ENCODE measurements around the gene OR5B2. TPM values are rescaled to one million over a fixed set of nuclear protein-coding genes. Genes with fewer than 3 reads are reported as not detected.

Gene OR5B2
- total and polyA plus RNA-seq, 2 experiments from 2014 or later = not detected

GRCh38 chr11:58406774-58407173 lies 21.1 kb downstream of the OR5B2 start, which contains the start of gene OR5B3:
TSS of gene OR5B3 (minus strand) at chr11:58406874. CDS start at chr11:58403409, 3,465 bp downstream.
- ATAC-seq = no peak
- H3K36me3 ChIP-seq (ENCODE audit: insufficient read depth) = no peaks in the 10 kb centered on the region; the same call in 1 of the 2 replicates
- DNase-seq (ENCODE audit: low spot score) = no peak
- Mint-ChIP-seq H3K36me3 (ENCODE audit: low read depth) (peaks cover 4% of the 10 kb centered on the region; the same call in 1 of the 3 replicates), H3K9me3 (peaks cover 13% of the 10 kb centered on the region; the same call in 2 of the 3 replicates), H3K27ac (no peak within 1 kb of the TSS), H3K4me3 (no peak within 1 kb of the TSS), H3K27me3 (ENCODE audit: insufficient read depth, low read depth, poor library complexity) (no peaks in the 10 kb centered on the region), H3K4me1 (no peaks in the 10 kb centered on the region)
- no peaks in the 10 kb centered on the region for H3K79me2 ChIP-seq (replicated peaks; ENCODE audit: insufficient read depth)
- H3K27me3 ChIP-seq (ENCODE audit: insufficient read depth) = no peaks in the 10 kb centered on the region
- no peak within 1 kb of the TSS for H3K27ac ChIP-seq (ENCODE audit: low read depth)
- no peaks in the 10 kb centered on the region for H3F3A ChIP-seq (replicated peaks; ENCODE audit: low read depth)
- H3K9me2 ChIP-seq (ENCODE audit: insufficient read depth) = peaks cover 9% of the 10 kb centered on the region; the same call in 1 of the 2 replicates
- no peak within 1 kb of the TSS for H3K4me3 ChIP-seq
- H2AFZ ChIP-seq = no peak within 1 kb of the TSS
- no peaks in the 10 kb centered on the region for H4K20me1 ChIP-seq (replicated peaks; ENCODE audit: insufficient read depth)
- H3K4me2 ChIP-seq = no peak within 1 kb of the TSS
- H3K4me1 ChIP-seq (ENCODE audit: insufficient read depth) = no peaks in the 10 kb centered on the region
- TF ChIP-seq ETS1 (IDR thresholded peaks at IDR 0.05) = no peak
- TF ChIP-seq JUNB (IDR thresholded peaks at IDR 0.05; ENCODE audit: unreplicated experiment) = no peak
- no peak for TF ChIP-seq REST (IDR thresholded peaks at IDR 0.05; ENCODE audit: unreplicated experiment)
- TF ChIP-seq CTCF (conservative IDR thresholded peaks at IDR 0.05; ENCODE audit: low read depth in 2 of 2) = no peak
- no peak for TF ChIP-seq CREB1 (CRISPR knock-in tag; IDR thresholded peaks at IDR 0.05; ENCODE audit: low read depth)
- TF ChIP-seq EZH2 (IDR thresholded peaks at IDR 0.05; ENCODE audit: low read depth, unreplicated experiment) = no peak
- no peak for TF ChIP-seq EZH2phosphoT487 (IDR thresholded peaks at IDR 0.05; ENCODE audit: unreplicated experiment)
- no peak for TF ChIP-seq ZNF462 (CRISPR knock-in tag; IDR thresholded peaks at IDR 0.05)
- TF ChIP-seq ZNF114 (CRISPR knock-in tag; IDR thresholded peaks at IDR 0.05) = no peak
- no peak for TF ChIP-seq STAT1 (IDR thresholded peaks at IDR 0.05; ENCODE audit: unreplicated experiment)
- TF ChIP-seq ZNF331 (CRISPR knock-in tag; IDR thresholded peaks at IDR 0.05; ENCODE audit: low read depth) = no peak
- TF ChIP-seq NANOG (IDR thresholded peaks at IDR 0.05; ENCODE audit: borderline replicate concordance) = no peak
- no peak for TF ChIP-seq POLR2AphosphoS5 (IDR thresholded peaks at IDR 0.05; ENCODE audit: low read depth)
